Activated CD8-positive, alpha-beta memory T cell treated with anti-CD3 and anti-CD28 coated beads for 1 hour (primary cell): Measurements from ENCODE around the gene ARL14.
"Not testable (repeated sequence)": the region's sequence is repeated elsewhere in the genome, so short reads cannot be mapped to it uniquely, and the experiment has no call there.

Source experiments
- DNase-seq, 2 donors: peaks; one replicate each; pipeline ENCODE4 v3.0.0-alpha.2; 2020; ENCODE audit warnings: low read depth in 1 of 2; ENCODE audit errors: extremely low read depth in 1 of 2

Gene ARL14

GRCh38 chr3:160675566-160676124 is 1.3 kb upstream of the ARL14 start:
- DNase-seq, result no peak

- no peak for DNase-seq
Measured at GRCh38 chr3:160677459-160677881, 510 bp downstream of the ARL14 start.

GRCh38 chr3:160678292-160678842 is 1.4 kb downstream of the ARL14 start:
- DNase-seq, result no peak

- DNase-seq, result no peak
Measured at GRCh38 chr3:160684368-160684740, 7.4 kb downstream of the ARL14 start.

GRCh38 chr3:160685144-160685766 is 8.3 kb downstream of the ARL14 start:
- no peak for DNase-seq

GRCh38 chr3:160686955-160687535 is 10.1 kb downstream of the ARL14 start:
- DNase-seq, result no peak

- DNase-seq, result no peak
Measured at GRCh38 chr3:160691151-160691550, 14.2 kb downstream of the ARL14 start.

- DNase-seq, result no peak
Measured at GRCh38 chr3:160691962-160692361, 15.0 kb downstream of the ARL14 start.

- DNase-seq, result no peak
Measured at GRCh38 chr3:160693191-160693590, 16.2 kb downstream of the ARL14 start.

- DNase-seq, result no peak
Measured at GRCh38 chr3:160694345-160694744, 17.4 kb downstream of the ARL14 start.

- DNase-seq, result no peak
Measured at GRCh38 chr3:160695003-160695402, 18.0 kb downstream of the ARL14 start.

- no peak for DNase-seq
Measured at GRCh38 chr3:160695915-160696327, 19.0 kb downstream of the ARL14 start.

GRCh38 chr3:160697637-160698380 is 20.8 kb downstream of the ARL14 start:
- no peak for DNase-seq

GRCh38 chr3:160698599-160699195 is 21.7 kb downstream of the ARL14 start:
- DNase-seq, result no peak

- DNase-seq, result no peak
Measured at GRCh38 chr3:160701490-160701889, 24.5 kb downstream of the ARL14 start.

- DNase-seq, result no peak
Measured at GRCh38 chr3:160702290-160702689, 25.3 kb downstream of the ARL14 start.

GRCh38 chr3:160703974-160704373 is 27.0 kb downstream of the ARL14 start:
- no peak for DNase-seq

- no peak for DNase-seq
Measured at GRCh38 chr3:160707187-160707794, 30.3 kb downstream of the ARL14 start.

GRCh38 chr3:160709477-160710182 is 32.7 kb downstream of the ARL14 start:
- DNase-seq, result no peak

- not testable (repeated sequence) for DNase-seq
Measured at GRCh38 chr3:160713144-160713543, 36.2 kb downstream of the ARL14 start.
